Stimulated activated naive CD8-positive, alpha-beta T cell treated with anti-CD3 and anti-CD28 coated beads, Interleukin-15, Interleukin-2, amounts not matched to agents 100 U/mL and 50 U/mL, for 24 hours (primary cell): ENCODE results near the gene SLC29A2.

Source experiments
- ATAC-seq: fragments of 150-1000 bp; cut with Tn5 transposase; one replicate; pipeline ENCODE4 v1.10.0; 2021
- DNase-seq: peaks from one replicate; pipeline ENCODE4 v3.0.0; 2021

Gene SLC29A2

GRCh38 chr11:66347425-66348276, 23.9 kb downstream of the SLC29A2 start, which contains the start of gene B4GAT1:
B4GAT1 (minus strand) TSS chr11:66347629; CDS start chr11:66347545, 84 bp downstream.
- DNase-seq: peak; percentile 85
- peak; percentile 77 for ATAC-seq

- ATAC-seq (no peak), DNase-seq (no peak)
These were observed 24.8 kb downstream of the SLC29A2 start for GRCh38 chr11:66346476-66347424.

GRCh38 chr11:66345316-66345649, 26.3 kb downstream of the SLC29A2 start:
- DNase-seq (no peak), ATAC-seq (no peak)

- ATAC-seq: peak; percentile 82
- peak; percentile 98 for DNase-seq
These were observed 26.8 kb downstream of the SLC29A2 start, which contains the start of gene BRMS1 for GRCh38 chr11:66344550-66345315. BRMS1 (minus strand) TSS chr11:66345104; CDS start chr11:66342234, 2,870 bp downstream.

- no peak for DNase-seq
- ATAC-seq: no peak
These were observed 28.4 kb downstream of the SLC29A2 start for GRCh38 chr11:66343176-66343575.

- ATAC-seq: no peak
- no peak for DNase-seq
These were observed 29.9 kb downstream of the SLC29A2 start for GRCh38 chr11:66341502-66342126.

GRCh38 chr11:66340596-66341501, 30.7 kb downstream of the SLC29A2 start:
- DNase-seq (no peak), ATAC-seq (no peak)

- ATAC-seq (no peak), DNase-seq (no peak)
These were observed 31.7 kb downstream of the SLC29A2 start for GRCh38 chr11:66339686-66340483.

- DNase-seq: no peak
- no peak for ATAC-seq
These were observed 32.3 kb downstream of the SLC29A2 start for GRCh38 chr11:66339162-66339675.

- no peak for DNase-seq
- no peak for ATAC-seq
These were observed 33.0 kb downstream of the SLC29A2 start for GRCh38 chr11:66338276-66339161.

GRCh38 chr11:66337103-66337899, 34.3 kb downstream of the SLC29A2 start:
- ATAC-seq (no peak), DNase-seq (no peak)

GRCh38 chr11:66336234-66337102, 35.1 kb downstream of the SLC29A2 start, which contains the start of gene RIN1:
RIN1 (minus strand) TSS chr11:66336434; CDS start chr11:66336402, 32 bp downstream.
- peak; percentile 83 for ATAC-seq
- DNase-seq: peak; percentile 84

GRCh38 chr11:66335531-66336233, 35.9 kb downstream of the SLC29A2 start:
- ATAC-seq (no peak), DNase-seq (no peak)

- no peak for ATAC-seq
- no peak for DNase-seq
These were observed 36.7 kb downstream of the SLC29A2 start for GRCh38 chr11:66334605-66335442.
